ENCODE results near the gene PPM1L. TPM values are rescaled to one million over a fixed set of nuclear protein-coding genes. Genes with fewer than 3 reads are reported as not detected.

PPM1L gene
- total and polyA plus RNA-seq, 9 donors: 2.2 to 12.1 (median 10.2) TPM

DNA sequence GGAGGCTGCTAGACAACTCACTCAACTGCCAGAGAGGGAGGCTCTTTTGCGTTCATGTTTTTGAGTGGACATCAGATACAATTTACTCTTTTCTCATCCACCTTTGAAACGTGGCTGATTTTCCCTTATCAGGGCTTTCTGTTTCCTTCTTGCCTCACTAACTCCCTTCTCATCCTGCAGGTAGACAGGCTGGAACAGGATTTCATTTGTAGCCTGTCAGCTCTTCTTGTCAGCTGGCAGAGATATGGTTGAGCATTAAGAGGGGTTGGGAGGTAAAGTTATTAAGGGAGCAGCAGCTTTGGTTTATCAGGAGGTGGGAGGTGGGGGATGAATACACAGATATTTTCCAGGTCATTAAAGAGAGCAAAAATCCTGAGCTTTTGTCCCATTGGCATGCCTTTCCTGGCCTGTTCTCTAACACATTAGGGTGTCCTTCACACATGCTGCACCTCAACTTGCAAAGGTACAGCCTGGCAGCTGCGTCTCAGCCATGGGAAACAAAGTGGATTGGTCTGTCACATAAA lies 73.5 kb downstream of the PPM1L start:
- no peak for DNase-seq
- no peaks in the 10 kb centered on the region for H3K9me3 ChIP-seq
- no peaks in the 10 kb centered on the region for H3K4me1 ChIP-seq (ENCODE audit: insufficient read depth)
- intact Hi-C loops (cut with DNase I): no loop called here
- no peaks in the 10 kb centered on the region for H3K27me3 ChIP-seq
- WGBS, 3 donors: 37 to 50% (median 38%) methylated on average over 3 of the region's 3 CpGs
- TF ChIP-seq, protein P1, sequence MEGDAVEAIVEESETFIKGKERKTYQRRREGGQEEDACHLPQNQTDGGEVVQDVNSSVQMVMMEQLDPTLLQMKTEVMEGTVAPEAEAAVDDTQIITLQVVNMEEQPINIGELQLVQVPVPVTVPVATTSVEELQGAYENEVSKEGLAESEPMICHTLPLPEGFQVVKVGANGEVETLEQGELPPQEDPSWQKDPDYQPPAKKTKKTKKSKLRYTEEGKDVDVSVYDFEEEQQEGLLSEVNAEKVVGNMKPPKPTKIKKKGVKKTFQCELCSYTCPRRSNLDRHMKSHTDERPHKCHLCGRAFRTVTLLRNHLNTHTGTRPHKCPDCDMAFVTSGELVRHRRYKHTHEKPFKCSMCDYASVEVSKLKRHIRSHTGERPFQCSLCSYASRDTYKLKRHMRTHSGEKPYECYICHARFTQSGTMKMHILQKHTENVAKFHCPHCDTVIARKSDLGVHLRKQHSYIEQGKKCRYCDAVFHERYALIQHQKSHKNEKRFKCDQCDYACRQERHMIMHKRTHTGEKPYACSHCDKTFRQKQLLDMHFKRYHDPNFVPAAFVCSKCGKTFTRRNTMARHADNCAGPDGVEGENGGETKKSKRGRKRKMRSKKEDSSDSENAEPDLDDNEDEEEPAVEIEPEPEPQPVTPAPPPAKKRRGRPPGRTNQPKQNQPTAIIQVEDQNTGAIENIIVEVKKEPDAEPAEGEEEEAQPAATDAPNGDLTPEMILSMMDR (IDR thresholded peaks at IDR 0.05): no peak
- TF ChIP-seq EP300 (IDR thresholded peaks at IDR 0.05) (no peak), POLR2A (IDR thresholded peaks at IDR 0.05) (no peak)
- no peaks in the 10 kb centered on the region for H3K36me3 ChIP-seq
- no peak overlapping the region for H3K27ac ChIP-seq
- no peak overlapping the region for H3K4me3 ChIP-seq

- H3K9me3 ChIP-seq: no peaks in the 10 kb centered on the region
- H3K36me3 ChIP-seq: no peaks in the 10 kb centered on the region
- no peak overlapping the region for H3K4me3 ChIP-seq
- intact Hi-C loops (cut with DNase I): no loop called here
- WGBS, 3 donors: 21 to 45% (median 25%) methylated on average over 1 of the region's 1 CpG
- TF ChIP-seq, protein P1 (IDR thresholded peaks at IDR 0.05): no peak
- TF ChIP-seq POLR2A (IDR thresholded peaks at IDR 0.05) (no peak), EP300 (IDR thresholded peaks at IDR 0.05) (no peak)
- H3K27ac ChIP-seq: no peak overlapping the region
- H3K27me3 ChIP-seq: no peaks in the 10 kb centered on the region
- DNase-seq: no peak
- no peaks in the 10 kb centered on the region for H3K4me1 ChIP-seq (ENCODE audit: insufficient read depth)
These were observed 74.8 kb downstream of the PPM1L start for GRCh38 chr3:160830796-160831195.

GRCh38 chr3:160831401-160831800 lies 75.4 kb downstream of the PPM1L start:
- Histone ChIP-seq H3K27ac (no peak overlapping the region), H3K4me3 (no peak overlapping the region), H3K36me3 (no peaks in the 10 kb centered on the region), H3K4me1 (ENCODE audit: insufficient read depth) (no peaks in the 10 kb centered on the region), H3K9me3 (no peaks in the 10 kb centered on the region), H3K27me3 (no peaks in the 10 kb centered on the region)
- no peak for DNase-seq
- TF ChIP-seq, protein P1 (IDR thresholded peaks at IDR 0.05): no peak
- no peak for TF ChIP-seq POLR2A (IDR thresholded peaks at IDR 0.05)
- TF ChIP-seq EP300 (IDR thresholded peaks at IDR 0.05): no peak
- 81 to 93% (median 85%) methylated on average over 3 of the region's 3 CpGs for WGBS, 3 donors
- intact Hi-C loops (cut with DNase I): no loop called here

DNA sequence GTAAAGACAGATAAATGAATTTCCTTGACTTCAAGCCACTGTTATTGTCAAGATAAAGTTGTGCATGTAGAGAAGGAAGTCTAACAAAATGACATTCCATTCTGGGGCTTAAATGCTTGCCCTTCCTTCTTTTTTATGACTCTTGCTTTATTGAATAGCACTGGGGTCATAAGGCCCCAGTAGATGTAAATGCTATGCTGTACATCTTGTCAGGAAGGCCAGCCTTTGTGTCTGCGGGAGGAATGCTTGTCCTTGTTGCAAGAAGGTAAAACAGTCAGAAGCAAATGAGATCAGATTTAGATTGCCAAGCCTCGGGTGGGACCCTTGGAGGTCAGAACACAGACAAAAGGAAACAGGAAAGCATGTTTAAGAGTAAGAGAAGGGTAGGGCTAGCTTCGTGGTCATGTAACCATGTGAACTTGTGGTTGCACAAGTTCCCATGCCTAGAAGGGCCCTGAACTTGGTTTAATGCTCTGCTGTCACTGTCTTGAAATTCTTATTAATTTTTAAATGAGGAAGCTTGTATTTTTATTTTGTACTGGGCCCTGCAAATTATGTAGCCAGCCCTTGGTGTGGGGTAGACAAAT lies 81.5 kb downstream of the PPM1L start:
- intact Hi-C loops (cut with DNase I): no loop called here
- H3K36me3 ChIP-seq: no peaks in the 10 kb centered on the region
- WGBS, 3 donors: 24 to 48% (median 34%) methylated on average over 3 of the region's 3 CpGs
- no peak for DNase-seq
- TF ChIP-seq EP300 (IDR thresholded peaks at IDR 0.05) (no peak), POLR2A (IDR thresholded peaks at IDR 0.05) (no peak)
- TF ChIP-seq, protein P1 (IDR thresholded peaks at IDR 0.05): no peak
- no peak overlapping the region for H3K27ac ChIP-seq
- no peaks in the 10 kb centered on the region for H3K4me1 ChIP-seq (ENCODE audit: insufficient read depth)
- no peaks in the 10 kb centered on the region for H3K9me3 ChIP-seq
- H3K27me3 ChIP-seq: no peaks in the 10 kb centered on the region
- H3K4me3 ChIP-seq: no peak overlapping the region

Measured in ovary (tissue), 9 donors.